OCI-LY3 (cell line): ENCODE data around the gene MUSK.

ENCODE experiments used
- EZH2phosphoT487 ChIP-seq: fragments of 200-600 bp; shearing (Covaris generic); IDR thresholded peaks from 2 replicates; pipeline ENCODE4 v1.6.1; 2018; ENCODE audit warnings: antibody characterized with exemption, mixed run types, low read depth
- TF ChIP-seq, protein P1 (sequence below): fragments of 200-600, 300-600 bp; sonication (generic); IDR thresholded peaks from 2 replicates; pipeline ENCODE4 v1.5.1; 2014; ENCODE audit warnings: antibody characterized with exemption, low read length, low read depth

DNA sequence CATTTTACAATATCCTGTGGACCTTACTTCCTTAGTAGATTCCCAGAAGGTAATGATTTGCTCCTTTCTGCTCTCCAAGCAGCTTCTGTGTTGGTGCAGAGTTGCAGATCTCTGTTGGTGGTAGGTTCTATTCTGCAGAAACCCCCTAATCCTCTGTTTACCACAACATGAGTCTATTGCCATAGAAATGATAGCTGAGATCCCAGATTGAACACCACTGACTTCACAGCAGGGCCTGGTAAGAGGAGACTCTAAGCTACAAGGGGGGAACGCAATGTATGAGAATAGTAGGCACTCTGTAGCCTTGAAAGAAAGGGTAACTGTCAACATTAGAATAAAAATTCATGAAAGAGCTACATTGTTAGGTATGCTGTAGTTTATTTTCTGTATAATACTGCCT, 59.5 kb downstream of the MUSK start:
- TF ChIP-seq, protein P1, sequence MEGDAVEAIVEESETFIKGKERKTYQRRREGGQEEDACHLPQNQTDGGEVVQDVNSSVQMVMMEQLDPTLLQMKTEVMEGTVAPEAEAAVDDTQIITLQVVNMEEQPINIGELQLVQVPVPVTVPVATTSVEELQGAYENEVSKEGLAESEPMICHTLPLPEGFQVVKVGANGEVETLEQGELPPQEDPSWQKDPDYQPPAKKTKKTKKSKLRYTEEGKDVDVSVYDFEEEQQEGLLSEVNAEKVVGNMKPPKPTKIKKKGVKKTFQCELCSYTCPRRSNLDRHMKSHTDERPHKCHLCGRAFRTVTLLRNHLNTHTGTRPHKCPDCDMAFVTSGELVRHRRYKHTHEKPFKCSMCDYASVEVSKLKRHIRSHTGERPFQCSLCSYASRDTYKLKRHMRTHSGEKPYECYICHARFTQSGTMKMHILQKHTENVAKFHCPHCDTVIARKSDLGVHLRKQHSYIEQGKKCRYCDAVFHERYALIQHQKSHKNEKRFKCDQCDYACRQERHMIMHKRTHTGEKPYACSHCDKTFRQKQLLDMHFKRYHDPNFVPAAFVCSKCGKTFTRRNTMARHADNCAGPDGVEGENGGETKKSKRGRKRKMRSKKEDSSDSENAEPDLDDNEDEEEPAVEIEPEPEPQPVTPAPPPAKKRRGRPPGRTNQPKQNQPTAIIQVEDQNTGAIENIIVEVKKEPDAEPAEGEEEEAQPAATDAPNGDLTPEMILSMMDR = no peak
- TF ChIP-seq EZH2phosphoT487 = no peak
